H9 (cell line): ENCODE measurements around the gene ANKHD1. TPM values are rescaled to one million over a fixed set of nuclear protein-coding genes. Genes with fewer than 3 reads are reported as not detected.

ENCODE experiments used
- DNase-seq: peaks from one replicate; pipeline ENCODE4 v3.0.0-alpha.2; 2017
- H2AFZ ChIP-seq: one replicate; pipeline ENCODE4 v1.6.1; 2013; ENCODE audit warnings: mild to moderate bottlenecking, low read length, control low read depth, moderate library complexity
- H2AK5ac ChIP-seq: 2 replicates; pipeline ENCODE4 v1.6.1; 2013; ENCODE audit warnings: low read length, control low read depth, mixed read lengths; ENCODE audit not compliant: insufficient read length
- H2BK120ac ChIP-seq: one replicate; pipeline ENCODE4 v1.6.1; 2013; ENCODE audit warnings: low read depth, mild to moderate bottlenecking, low read length, control low read depth, inconsistent platforms; ENCODE audit not compliant: poor library complexity, severe bottlenecking
- H2BK12ac ChIP-seq: 2 replicates; pipeline ENCODE4 v1.6.1; 2013; ENCODE audit warnings: low read length, control low read depth, mixed read lengths, low read depth; ENCODE audit not compliant: insufficient read length
- H2BK15ac ChIP-seq: 2 replicates; pipeline ENCODE4 v1.6.1; 2013; ENCODE audit warnings: low read depth, low read length, control low read depth
- H2BK20ac ChIP-seq: one replicate; pipeline ENCODE4 v1.6.1; 2013; ENCODE audit warnings: low read depth, mild to moderate bottlenecking, low read length, control low read depth, inconsistent platforms; ENCODE audit not compliant: poor library complexity, severe bottlenecking
- H2BK5ac ChIP-seq: 2 replicates; pipeline ENCODE4 v1.6.1; 2013; ENCODE audit warnings: low read length, control low read depth, mixed read lengths; ENCODE audit not compliant: insufficient read length
- H3K14ac ChIP-seq: 2 replicates; pipeline ENCODE4 v1.6.1; 2013; ENCODE audit warnings: low read length, control low read depth; ENCODE audit not compliant: insufficient read depth
- H3K18ac ChIP-seq: 2 replicates; pipeline ENCODE4 v1.6.1; 2013; ENCODE audit warnings: low read depth, mild to moderate bottlenecking, mixed read lengths, low read length, control low read depth; ENCODE audit not compliant: insufficient read length
- H3K23ac ChIP-seq: 2 replicates; pipeline ENCODE4 v1.6.1; 2013; ENCODE audit warnings: low read length, control low read depth, mixed read lengths, low read depth; ENCODE audit not compliant: insufficient read length
- H3K23me2 ChIP-seq: 2 replicates; pipeline ENCODE4 v1.6.1; 2013; ENCODE audit warnings: low read depth, mild to moderate bottlenecking, mixed read lengths, low read length, control low read depth; ENCODE audit not compliant: insufficient read length, poor library complexity, severe bottlenecking
- H3K27ac ChIP-seq: 2 replicates; pipeline ENCODE4 v1.5.1; 2013; ENCODE audit warnings: low read length, control low read depth, mixed read lengths, low read depth; ENCODE audit not compliant: insufficient read length
- H3K27me3 ChIP-seq: 2 replicates; pipeline ENCODE4 v1.6.1; 2013; ENCODE audit warnings: low read length, control low read depth, inconsistent platforms; ENCODE audit not compliant: insufficient read depth
- H3K4ac ChIP-seq: 2 replicates; pipeline ENCODE4 v1.6.1; 2013; ENCODE audit warnings: low read depth, mild to moderate bottlenecking, control low read depth, inconsistent platforms, low read length, moderate library complexity
- H3K4me1 ChIP-seq: 2 replicates; pipeline ENCODE4 v1.6.1; 2013; ENCODE audit warnings: low read length, control low read depth, inconsistent platforms; ENCODE audit not compliant: insufficient read depth
- H3K4me2 ChIP-seq: 2 replicates; pipeline ENCODE4 v1.6.1; 2013; ENCODE audit warnings: low read length, control low read depth, mixed read lengths; ENCODE audit not compliant: insufficient read length, insufficient read depth
- H3K56ac ChIP-seq: 2 replicates; pipeline ENCODE4 v1.6.1; 2013; ENCODE audit warnings: low read depth, mild to moderate bottlenecking, mixed read lengths, low read length, control low read depth; ENCODE audit not compliant: insufficient read length
- H3K79me1 ChIP-seq: 2 replicates; pipeline ENCODE4 v1.6.1; 2013; ENCODE audit warnings: low read depth, mild to moderate bottlenecking, moderate library complexity, low read length, control low read depth, inconsistent platforms; ENCODE audit not compliant: insufficient read depth, poor library complexity, severe bottlenecking
- H3K79me2 ChIP-seq: 2 replicates; pipeline ENCODE4 v1.6.1; 2013; ENCODE audit warnings: low read length, control low read depth, inconsistent platforms; ENCODE audit not compliant: insufficient read depth
- H3K9ac ChIP-seq: 2 replicates; pipeline ENCODE4 v1.6.1; 2013; ENCODE audit warnings: low read length, control low read depth, mixed read lengths; ENCODE audit not compliant: insufficient read length; ENCODE audit errors: extremely low read depth
- H3K9me3 ChIP-seq: one replicate; pipeline ENCODE4 v1.6.1; 2013; ENCODE audit warnings: low read depth, low read length, inconsistent platforms; ENCODE audit not compliant: control insufficient read depth
- H3T11ph ChIP-seq: one replicate; pipeline ENCODE4 v1.6.1; 2013; ENCODE audit warnings: mild to moderate bottlenecking, low read length, control low read depth, inconsistent platforms
- H4K20me1 ChIP-seq: one replicate; pipeline ENCODE4 v1.6.1; 2013; ENCODE audit not compliant: control insufficient read depth, insufficient read length, insufficient read depth
- H4K5ac ChIP-seq: 2 replicates; pipeline ENCODE4 v1.6.1; 2013; ENCODE audit warnings: low read depth, mild to moderate bottlenecking, mixed read lengths, low read length, control low read depth; ENCODE audit not compliant: insufficient read length
- H4K8ac ChIP-seq: replicated peaks from 2 replicates; pipeline ENCODE4 v1.6.1; 2013; ENCODE audit warnings: low read length, control low read depth, mixed read lengths, low read depth; ENCODE audit not compliant: insufficient read length
- H4K91ac ChIP-seq: 2 replicates; pipeline ENCODE4 v1.6.1; 2013; ENCODE audit warnings: low read depth, mild to moderate bottlenecking, moderate library complexity, mixed read lengths, low read length, control low read depth; ENCODE audit not compliant: insufficient read length
- H3K27ac Mint-ChIP-seq, 3 experiments: 2 replicates in 2 of 3; 3 replicates in 1 of 3; pipeline ENCODE4 v1.8.0; 2020 to 2021; ENCODE audit warnings: mixed read lengths in 3 of 3, mild to moderate bottlenecking in 1 of 3, moderate library complexity in 1 of 3
- H3K27me3 Mint-ChIP-seq: 2 replicates; pipeline ENCODE4 v1.8.0; 2021; ENCODE audit warnings: low read depth, mild to moderate bottlenecking, moderate library complexity, mixed read lengths
- H3K36me3 Mint-ChIP-seq, 3 experiments: 2 replicates in 2 of 3; 3 replicates in 1 of 3; pipeline ENCODE4 v1.8.0; 2020 to 2021; ENCODE audit warnings: low read depth in 3 of 3, mixed read lengths in 3 of 3; ENCODE audit not compliant: insufficient read depth in 1 of 3
- H3K4me1 Mint-ChIP-seq, 2 experiments: 2 replicates each; pipeline ENCODE4 v1.8.0; 2020; ENCODE audit warnings: mixed read lengths in 2 of 2
- H3K4me3 Mint-ChIP-seq, 2 experiments: 2 replicates in 1 of 2; 3 replicates in 1 of 2; pipeline ENCODE4 v1.8.0; 2020 to 2021; ENCODE audit warnings: mild to moderate bottlenecking in 2 of 2, mixed read lengths in 2 of 2, moderate library complexity in 1 of 2
- H3K9me3 Mint-ChIP-seq, 2 experiments: 2 replicates in 1 of 2; 3 replicates in 1 of 2; pipeline ENCODE4 v1.8.0; 2020; ENCODE audit warnings: mild to moderate bottlenecking in 2 of 2, mixed read lengths in 2 of 2, moderate library complexity in 1 of 2
- CTCF ChIP-seq: fragments of 200-600 bp; sonication (generic); conservative IDR thresholded peaks from 3 replicates; pipeline ENCODE4 v1.8.0; 2021; ENCODE audit warnings: antibody characterized with exemption, mild to moderate bottlenecking
- WGBS: extraction: QIAGEN DNeasy Blood & Tissue Kit; methylation state at CpG from one replicate; pipeline ENCODE4 v1.1.7; 2013; ENCODE audit warnings: missing lambda C conversion rate, low lambda C conversion rate, mixed read lengths; ENCODE audit not compliant: insufficient read length; ENCODE audit errors: extremely low coverage; 5-methylcytosine and 5-hydroxymethylcytosine counted together
- total RNA-seq: library from RNA; stranded (reverse); gene quantifications from 2 replicates; pipeline ENCODE4 v1.2.1, GENCODE V29; 2021

Gene ANKHD1
- total RNA-seq, 1 experiment from 2014 or later = 105 TPM

- Histone ChIP-seq H3K18ac (no peak overlapping the region), H3K23me2 (no peaks in the 10 kb centered on the region), H3K56ac (no peak overlapping the region), H3T11ph (no peak overlapping the region), H2BK120ac (no peak overlapping the region), H3K27me3 (no peaks in the 10 kb centered on the region), H4K20me1 (no peaks in the 10 kb centered on the region), H3K4me2 (no peak overlapping the region), H3K4me1 (no peaks in the 10 kb centered on the region; the same call in 1 of the 2 replicates), H3K79me1 (no peaks in the 10 kb centered on the region), H3K27ac (no peak overlapping the region), H2AFZ (no peak overlapping the region), H2BK12ac (no peak overlapping the region), H2BK20ac (no peak overlapping the region), H3K9me3 (no peaks in the 10 kb centered on the region), H3K4ac (no peak overlapping the region), H4K5ac (no peak overlapping the region), H3K14ac (no peak overlapping the region), H2BK5ac (no peak overlapping the region), H3K9ac (no peak overlapping the region), H4K91ac (no peak overlapping the region), H4K8ac (no peak overlapping the region), H3K79me2 (no peaks in the 10 kb centered on the region), H3K23ac (no peak overlapping the region), H2BK15ac (no peak overlapping the region), H2AK5ac (no peak overlapping the region)
- Mint-ChIP-seq H3K4me3 (no peak overlapping the region), H3K36me3 (no peaks in the 10 kb centered on the region), H3K27me3 (peaks cover 13% of the 10 kb centered on the region), H3K4me1 (peaks cover 5 to 19% of the 10 kb centered on the region in 2 experiments; a peak in 3 of 4 replicates), H3K27ac (no peak overlapping the region), H3K9me3 (no peaks in the 10 kb centered on the region; a peak in 1 of 5 replicates)
- no peak for TF ChIP-seq CTCF
- no CpG with 5 or more reads among the region's 10 CpGs for WGBS
- DNase-seq = no peak
These were observed 44.5 kb upstream of the ANKHD1 start for GRCh38 chr5:140356853-140357725.
